ENCODE measurements around the gene ESYT2. TPM values are rescaled to one million over a fixed set of nuclear protein-coding genes. Genes with fewer than 3 reads are reported as not detected.

Gene ESYT2
- total and polyA plus RNA-seq, 9 of the 15 experiments (the other 6 are each of a cell fraction or from before 2014, with no cell fraction given): 5.8 to 86.9 (median 64.7) TPM

DNA sequence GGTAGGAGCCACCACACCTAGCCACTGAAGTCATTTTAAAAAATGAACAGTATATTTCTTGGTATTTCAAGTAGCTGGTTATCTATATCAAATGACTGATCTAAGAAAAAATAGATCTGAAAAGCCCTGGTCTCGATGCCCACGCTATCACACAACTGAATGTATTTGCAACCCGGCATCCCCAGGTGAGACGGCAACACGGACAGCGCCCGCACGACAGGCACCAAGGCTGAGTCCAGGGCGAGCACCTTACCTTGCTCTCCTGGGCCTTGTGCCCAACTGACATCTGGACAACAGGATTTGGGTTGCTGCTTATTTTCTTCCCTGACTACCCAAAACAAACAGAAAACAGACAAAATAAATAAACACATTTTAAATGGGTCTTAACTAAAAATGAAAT is 79.9 kb downstream of the ESYT2 start:
- Histone ChIP-seq H3K27ac (ENCODE audit: extremely low read depth, low read depth, low read length) (no peak overlapping the region), H2AFZ (ENCODE audit: low read depth, low read length) (no peak overlapping the region), H3K27me3 (ENCODE audit: control insufficient read depth in 2 of 2, insufficient read depth in 2 of 2, low read length in 2 of 2) (no peaks in the 10 kb centered on the region), H3K36me3 (ENCODE audit: control insufficient read depth, insufficient read depth, low read length) (peaks cover 60% of the 10 kb centered on the region), H3K9me3 (replicated peaks; ENCODE audit: control insufficient read depth, insufficient read depth, low read depth, low read length) (no peaks in the 10 kb centered on the region), H3K9ac (ENCODE audit: insufficient read depth in 1 of 2, low read depth in 2 of 2, low read length in 2 of 2) (no peak overlapping the region), H3K4me2 (ENCODE audit: insufficient read depth, low read length) (no peak overlapping the region), H3K9me1 (ENCODE audit: control insufficient read depth, insufficient read depth, low read length) (no peaks in the 10 kb centered on the region), H3K4me3 (no peak overlapping the region), H3K79me2 (ENCODE audit: control insufficient read depth, insufficient read depth, low read length) (no peaks in the 10 kb centered on the region), H3K4me1 (replicated peaks in 1 of 2; ENCODE audit: control insufficient read depth in 2 of 2, insufficient read depth in 2 of 2, low read length in 2 of 2) (no peaks in the 10 kb centered on the region; a peak in 2 of 5 replicates), H4K20me1 (replicated peaks; ENCODE audit: control insufficient read depth, insufficient read depth, low read length) (no peaks in the 10 kb centered on the region)
- POLR2A ChIA-PET: interaction anchor here (1.0 kb wide), 1 partner anchor 17 kb away, joined by 3 read pairs; no protein-coding TSS in a partner anchor
- DNase-seq (ENCODE audit: extremely low read depth in 1 of 4, low spot score in 3 of 4) (no peak), ATAC-seq (no peak), FAIRE-seq (no peak)
- CTCF ChIA-PET (ENCODE audit: low intra/inter-chr PET ratio): no interaction called here
- 96% methylated on average over 9 of the region's 9 CpGs for WGBS (ENCODE audit: insufficient coverage, low coverage, missing lambda C conversion rate)
- intact Hi-C loops (cut with micrococcal nuclease) (no loop called here), in situ Hi-C loops (cut with MboI) (no loop called here)
- no peak for TF ChIP-seq ZNF766 (CRISPR knock-in tag; conservative IDR thresholded peaks at IDR 0.05)
- TF ChIP-seq, protein P1, sequence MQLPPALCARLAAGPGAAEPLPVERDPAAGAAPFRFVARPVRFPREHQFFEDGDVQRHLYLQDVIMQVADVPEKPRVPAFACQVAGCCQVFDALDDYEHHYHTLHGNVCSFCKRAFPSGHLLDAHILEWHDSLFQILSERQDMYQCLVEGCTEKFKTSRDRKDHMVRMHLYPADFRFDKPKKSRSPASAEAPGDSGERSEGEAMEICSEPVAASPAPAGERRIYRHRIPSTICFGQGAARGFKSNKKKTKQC (CRISPR knock-in tag; IDR thresholded peaks at IDR 0.05): 0 out of 2 replicates have a peak, but pooled peaks have one; percentile 31
- BruUV-seq (replicated peaks): no TSS peak

DNA sequence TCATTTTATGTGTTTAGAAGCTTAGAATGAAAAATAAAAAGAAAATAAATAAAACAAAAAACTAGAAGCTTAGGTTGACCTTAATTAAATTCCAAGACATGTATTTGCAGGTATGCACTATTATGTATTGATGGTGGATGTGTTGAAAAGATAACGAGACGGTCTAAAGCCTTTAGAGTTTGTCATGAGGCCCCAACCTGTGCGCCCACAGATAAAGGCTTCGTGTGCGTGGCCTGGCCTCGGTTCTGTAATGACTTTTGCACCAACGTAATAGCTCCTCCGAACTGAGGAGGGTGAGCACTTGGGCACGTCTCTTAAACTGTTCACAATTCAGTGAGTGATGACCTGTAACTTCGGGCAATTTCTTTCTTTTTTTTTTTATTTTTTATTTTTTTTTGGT is 81.0 kb downstream of the ESYT2 start:
- ChIA-PET CTCF (ENCODE audit: low intra/inter-chr PET ratio) (no interaction called here), POLR2A (interaction anchor here (0.7 to 1.2 kb wide), 4 partner anchors 8 to 46 kb away, joined by 3 to 4 read pairs (median 3); no protein-coding TSS in a partner anchor)
- peak; percentile 23; the same call in 2 of the 3 replicates for ATAC-seq
- Histone ChIP-seq H4K20me1 (replicated peaks; ENCODE audit: control insufficient read depth, insufficient read depth, low read length) (no peaks in the 10 kb centered on the region), H3K27ac (ENCODE audit: extremely low read depth, low read depth, low read length) (no peak overlapping the region), H3K79me2 (ENCODE audit: control insufficient read depth, insufficient read depth, low read length) (no peaks in the 10 kb centered on the region), H3K4me1 (replicated peaks in 1 of 2; ENCODE audit: control insufficient read depth in 2 of 2, insufficient read depth in 2 of 2, low read length in 2 of 2) (peaks cover 0 to 2% of the 10 kb centered on the region in 2 experiments; a peak in 3 of 5 replicates), H3K4me3 (no peak overlapping the region), H2AFZ (ENCODE audit: low read depth, low read length) (no peak overlapping the region), H3K9me1 (ENCODE audit: control insufficient read depth, insufficient read depth, low read length) (no peaks in the 10 kb centered on the region), H3K4me2 (ENCODE audit: insufficient read depth, low read length) (no peak overlapping the region), H3K9me3 (replicated peaks; ENCODE audit: control insufficient read depth, insufficient read depth, low read depth, low read length) (no peaks in the 10 kb centered on the region), H3K9ac (ENCODE audit: insufficient read depth in 1 of 2, low read depth in 2 of 2, low read length in 2 of 2) (no peak overlapping the region), H3K36me3 (ENCODE audit: control insufficient read depth, insufficient read depth, low read length) (peaks cover 65% of the 10 kb centered on the region), H3K27me3 (ENCODE audit: control insufficient read depth in 2 of 2, insufficient read depth in 2 of 2, low read length in 2 of 2) (no peaks in the 10 kb centered on the region)
- intact Hi-C loops (cut with micrococcal nuclease) (no loop called here), in situ Hi-C loops (cut with MboI) (no loop called here)
- WGBS (ENCODE audit: insufficient coverage, low coverage, missing lambda C conversion rate): 55% methylated on average over 10 of the region's 10 CpGs
- no peak for FAIRE-seq
- DNase-seq (ENCODE audit: extremely low read depth in 1 of 4, low spot score in 3 of 4): peak in 1 of 4 experiments; percentile 43
- BruUV-seq (replicated peaks): no TSS peak
- peak; percentile 53 for TF ChIP-seq CBFA2T2 (conservative IDR thresholded peaks at IDR 0.05)
- no peak for TF ChIP-seq HNRNPUL1 (IDR thresholded peaks at IDR 0.05; ENCODE audit: low read length)
- TF ChIP-seq, protein P2, sequence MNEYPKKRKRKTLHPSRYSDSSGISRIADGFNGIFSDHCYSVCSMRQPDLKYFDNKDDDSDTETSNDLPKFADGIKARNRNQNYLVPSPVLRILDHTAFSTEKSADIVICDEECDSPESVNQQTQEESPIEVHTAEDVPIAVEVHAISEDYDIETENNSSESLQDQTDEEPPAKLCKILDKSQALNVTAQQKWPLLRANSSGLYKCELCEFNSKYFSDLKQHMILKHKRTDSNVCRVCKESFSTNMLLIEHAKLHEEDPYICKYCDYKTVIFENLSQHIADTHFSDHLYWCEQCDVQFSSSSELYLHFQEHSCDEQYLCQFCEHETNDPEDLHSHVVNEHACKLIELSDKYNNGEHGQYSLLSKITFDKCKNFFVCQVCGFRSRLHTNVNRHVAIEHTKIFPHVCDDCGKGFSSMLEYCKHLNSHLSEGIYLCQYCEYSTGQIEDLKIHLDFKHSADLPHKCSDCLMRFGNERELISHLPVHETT (CRISPR knock-in tag; conservative IDR thresholded peaks at IDR 0.05 in 1 of 2, IDR thresholded peaks at IDR 0.05 in 1 of 2): no peak
- peak; percentile 36; the same call in 1 of the 2 replicates for TF ChIP-seq POLR2AphosphoS5 (IDR thresholded peaks at IDR 0.05; ENCODE audit: control insufficient read depth, insufficient read depth, low read depth, low read length)
- peak; percentile 22; the same call in 1 of the 2 replicates for TF ChIP-seq CXXC5 (CRISPR knock-in tag; IDR thresholded peaks at IDR 0.05)
- TF ChIP-seq ARID1B (IDR thresholded peaks at IDR 0.05): peak; percentile 46; the same call in 1 of the 2 replicates

Data from K562 (cell line).